ENCODE results near the gene CCNB3.

DNA sequence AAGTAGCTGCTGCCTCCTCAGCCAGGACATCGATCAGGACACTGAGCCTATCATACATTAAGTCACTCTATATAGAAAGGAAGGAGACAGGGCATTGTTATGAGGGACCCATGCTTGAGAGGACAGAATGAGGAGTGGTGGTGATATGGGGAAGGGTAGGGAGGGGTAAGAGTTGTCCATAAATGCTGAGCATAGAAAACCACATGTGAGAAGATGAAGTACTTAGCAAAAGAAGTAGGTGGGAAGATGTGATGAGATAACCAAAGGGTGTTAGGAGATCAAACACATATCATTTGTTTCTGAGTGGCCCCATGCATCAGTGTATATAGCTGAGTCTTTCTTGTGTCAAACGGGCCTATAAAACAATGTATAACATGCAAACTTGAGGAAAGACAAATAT, 182.0 kb downstream of the CCNB3 start:
- no peak for TF ChIP-seq POLR2A (IDR thresholded peaks at IDR 0.05)
- TF ChIP-seq, protein P1, sequence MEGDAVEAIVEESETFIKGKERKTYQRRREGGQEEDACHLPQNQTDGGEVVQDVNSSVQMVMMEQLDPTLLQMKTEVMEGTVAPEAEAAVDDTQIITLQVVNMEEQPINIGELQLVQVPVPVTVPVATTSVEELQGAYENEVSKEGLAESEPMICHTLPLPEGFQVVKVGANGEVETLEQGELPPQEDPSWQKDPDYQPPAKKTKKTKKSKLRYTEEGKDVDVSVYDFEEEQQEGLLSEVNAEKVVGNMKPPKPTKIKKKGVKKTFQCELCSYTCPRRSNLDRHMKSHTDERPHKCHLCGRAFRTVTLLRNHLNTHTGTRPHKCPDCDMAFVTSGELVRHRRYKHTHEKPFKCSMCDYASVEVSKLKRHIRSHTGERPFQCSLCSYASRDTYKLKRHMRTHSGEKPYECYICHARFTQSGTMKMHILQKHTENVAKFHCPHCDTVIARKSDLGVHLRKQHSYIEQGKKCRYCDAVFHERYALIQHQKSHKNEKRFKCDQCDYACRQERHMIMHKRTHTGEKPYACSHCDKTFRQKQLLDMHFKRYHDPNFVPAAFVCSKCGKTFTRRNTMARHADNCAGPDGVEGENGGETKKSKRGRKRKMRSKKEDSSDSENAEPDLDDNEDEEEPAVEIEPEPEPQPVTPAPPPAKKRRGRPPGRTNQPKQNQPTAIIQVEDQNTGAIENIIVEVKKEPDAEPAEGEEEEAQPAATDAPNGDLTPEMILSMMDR (IDR thresholded peaks at IDR 0.05): no peak
